ENCODE results near the gene VCL. TPM values are rescaled to one million over a fixed set of nuclear protein-coding genes. Genes with fewer than 3 reads are reported as not detected.

The VCL gene
- total and polyA plus RNA-seq, 9 of the 15 experiments (the other 6 are each of a cell fraction or from before 2014, with no cell fraction given), result 29.8 to 186 (median 76.4) TPM

DNA sequence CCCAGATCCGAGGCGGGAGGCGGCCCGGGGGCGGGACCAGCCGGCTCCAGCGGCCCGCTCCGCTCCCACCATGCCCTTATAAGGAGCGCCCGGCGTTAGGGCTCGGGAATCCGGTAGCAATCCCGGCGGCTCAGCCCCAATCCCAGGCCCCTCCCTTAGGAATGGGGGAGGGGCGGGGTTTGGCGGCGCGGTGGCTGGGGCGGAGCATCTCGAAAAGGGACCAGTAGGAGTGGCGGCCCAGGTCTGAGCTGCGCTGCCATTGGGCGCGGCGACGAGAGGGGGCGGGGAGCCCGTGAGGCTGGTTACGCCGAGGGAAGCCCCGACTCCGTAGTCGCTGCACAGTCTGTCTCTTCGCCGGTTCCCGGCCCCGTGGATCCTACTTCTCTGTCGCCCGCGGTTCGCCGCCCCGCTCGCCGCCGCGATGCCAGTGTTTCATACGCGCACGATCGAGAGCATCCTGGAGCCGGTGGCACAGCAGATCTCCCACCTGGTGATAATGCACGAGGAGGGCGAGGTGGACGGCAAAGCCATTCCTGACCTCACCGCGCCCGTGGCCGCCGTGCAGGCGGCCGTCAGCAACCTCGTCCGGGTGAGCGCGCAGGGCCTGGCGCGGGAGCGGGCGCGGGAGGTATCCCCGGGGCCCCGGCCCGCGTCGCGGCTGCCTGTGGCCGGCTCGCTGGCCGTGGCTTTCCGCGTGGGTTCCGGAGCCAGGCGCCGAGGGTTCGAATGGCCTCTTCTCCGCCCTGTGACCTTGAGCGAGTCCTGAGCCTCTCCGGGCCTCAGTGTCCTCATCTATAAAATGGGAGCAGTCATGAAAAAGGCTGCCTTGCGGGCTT lies at the start of gene VCL (continued):
- TF ChIP-seq, protein P1, sequence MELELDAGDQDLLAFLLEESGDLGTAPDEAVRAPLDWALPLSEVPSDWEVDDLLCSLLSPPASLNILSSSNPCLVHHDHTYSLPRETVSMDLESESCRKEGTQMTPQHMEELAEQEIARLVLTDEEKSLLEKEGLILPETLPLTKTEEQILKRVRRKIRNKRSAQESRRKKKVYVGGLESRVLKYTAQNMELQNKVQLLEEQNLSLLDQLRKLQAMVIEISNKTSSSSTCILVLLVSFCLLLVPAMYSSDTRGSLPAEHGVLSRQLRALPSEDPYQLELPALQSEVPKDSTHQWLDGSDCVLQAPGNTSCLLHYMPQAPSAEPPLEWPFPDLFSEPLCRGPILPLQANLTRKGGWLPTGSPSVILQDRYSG (tag; conservative IDR thresholded peaks at IDR 0.05; ENCODE audit: low read depth), result no peak
- TF ChIP-seq, protein P2, sequence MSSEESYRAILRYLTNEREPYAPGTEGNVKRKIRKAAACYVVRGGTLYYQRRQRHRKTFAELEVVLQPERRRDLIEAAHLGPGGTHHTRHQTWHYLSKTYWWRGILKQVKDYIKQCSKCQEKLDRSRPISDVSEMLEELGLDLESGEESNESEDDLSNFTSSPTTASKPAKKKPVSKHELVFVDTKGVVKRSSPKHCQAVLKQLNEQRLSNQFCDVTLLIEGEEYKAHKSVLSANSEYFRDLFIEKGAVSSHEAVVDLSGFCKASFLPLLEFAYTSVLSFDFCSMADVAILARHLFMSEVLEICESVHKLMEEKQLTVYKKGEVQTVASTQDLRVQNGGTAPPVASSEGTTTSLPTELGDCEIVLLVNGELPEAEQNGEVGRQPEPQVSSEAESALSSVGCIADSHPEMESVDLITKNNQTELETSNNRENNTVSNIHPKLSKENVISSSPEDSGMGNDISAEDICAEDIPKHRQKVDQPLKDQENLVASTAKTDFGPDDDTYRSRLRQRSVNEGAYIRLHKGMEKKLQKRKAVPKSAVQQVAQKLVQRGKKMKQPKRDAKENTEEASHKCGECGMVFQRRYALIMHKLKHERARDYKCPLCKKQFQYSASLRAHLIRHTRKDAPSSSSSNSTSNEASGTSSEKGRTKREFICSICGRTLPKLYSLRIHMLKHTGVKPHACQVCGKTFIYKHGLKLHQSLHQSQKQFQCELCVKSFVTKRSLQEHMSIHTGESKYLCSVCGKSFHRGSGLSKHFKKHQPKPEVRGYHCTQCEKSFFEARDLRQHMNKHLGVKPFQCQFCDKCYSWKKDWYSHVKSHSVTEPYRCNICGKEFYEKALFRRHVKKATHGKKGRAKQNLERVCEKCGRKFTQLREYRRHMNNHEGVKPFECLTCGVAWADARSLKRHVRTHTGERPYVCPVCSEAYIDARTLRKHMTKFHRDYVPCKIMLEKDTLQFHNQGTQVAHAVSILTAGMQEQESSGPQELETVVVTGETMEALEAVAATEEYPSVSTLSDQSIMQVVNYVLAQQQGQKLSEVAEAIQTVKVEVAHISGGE (CRISPR knock-in tag; IDR thresholded peaks at IDR 0.05), result peak in 2 of 3 experiments; percentile 23 to 66; a peak in 1 of 6 replicates
- TF ChIP-seq STAT5B (CRISPR knock-in tag; IDR thresholded peaks at IDR 0.05), result no peak
- no peak for TF ChIP-seq POLR3G (IDR thresholded peaks at IDR 0.05; ENCODE audit: extremely low read depth, insufficient read length, insufficient replicate concordance)
- TF ChIP-seq POLR2H (tag; IDR thresholded peaks at IDR 0.05; ENCODE audit: low read depth), result peak; percentile 97
- TF ChIP-seq, protein P3, sequence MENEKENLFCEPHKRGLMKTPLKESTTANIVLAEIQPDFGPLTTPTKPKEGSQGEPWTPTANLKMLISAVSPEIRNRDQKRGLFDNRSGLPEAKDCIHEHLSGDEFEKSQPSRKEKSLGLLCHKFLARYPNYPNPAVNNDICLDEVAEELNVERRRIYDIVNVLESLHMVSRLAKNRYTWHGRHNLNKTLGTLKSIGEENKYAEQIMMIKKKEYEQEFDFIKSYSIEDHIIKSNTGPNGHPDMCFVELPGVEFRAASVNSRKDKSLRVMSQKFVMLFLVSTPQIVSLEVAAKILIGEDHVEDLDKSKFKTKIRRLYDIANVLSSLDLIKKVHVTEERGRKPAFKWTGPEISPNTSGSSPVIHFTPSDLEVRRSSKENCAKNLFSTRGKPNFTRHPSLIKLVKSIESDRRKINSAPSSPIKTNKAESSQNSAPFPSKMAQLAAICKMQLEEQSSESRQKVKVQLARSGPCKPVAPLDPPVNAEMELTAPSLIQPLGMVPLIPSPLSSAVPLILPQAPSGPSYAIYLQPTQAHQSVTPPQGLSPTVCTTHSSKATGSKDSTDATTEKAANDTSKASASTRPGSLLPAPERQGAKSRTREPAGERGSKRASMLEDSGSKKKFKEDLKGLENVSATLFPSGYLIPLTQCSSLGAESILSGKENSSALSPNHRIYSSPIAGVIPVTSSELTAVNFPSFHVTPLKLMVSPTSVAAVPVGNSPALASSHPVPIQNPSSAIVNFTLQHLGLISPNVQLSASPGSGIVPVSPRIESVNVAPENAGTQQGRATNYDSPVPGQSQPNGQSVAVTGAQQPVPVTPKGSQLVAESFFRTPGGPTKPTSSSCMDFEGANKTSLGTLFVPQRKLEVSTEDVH (IDR thresholded peaks at IDR 0.05; ENCODE audit: low read depth, partially characterized antibody), result no peak
- peak; percentile 53; the same call in 1 of the 2 replicates for TF ChIP-seq ZNF124 (CRISPR knock-in tag; IDR thresholded peaks at IDR 0.05)
- TF ChIP-seq ZNF165 (CRISPR knock-in tag; IDR thresholded peaks at IDR 0.05; ENCODE audit: borderline replicate concordance), result no peak
- TF ChIP-seq ZNF282 (CRISPR knock-in tag; IDR thresholded peaks at IDR 0.05), result peak; percentile 93; the same call in 1 of the 2 replicates
- TF ChIP-seq TFAM (CRISPR knock-in tag; conservative IDR thresholded peaks at IDR 0.05), result no peak
- peak in 1 of 2 experiments; percentile 94; a peak in 2 of 4 replicates for TF ChIP-seq HDAC1 (IDR thresholded peaks at IDR 0.05)
- TF ChIP-seq NFE2L1 (tag; IDR thresholded peaks at IDR 0.05; ENCODE audit: borderline replicate concordance, low read depth), result no peak
- TF ChIP-seq, protein P4, sequence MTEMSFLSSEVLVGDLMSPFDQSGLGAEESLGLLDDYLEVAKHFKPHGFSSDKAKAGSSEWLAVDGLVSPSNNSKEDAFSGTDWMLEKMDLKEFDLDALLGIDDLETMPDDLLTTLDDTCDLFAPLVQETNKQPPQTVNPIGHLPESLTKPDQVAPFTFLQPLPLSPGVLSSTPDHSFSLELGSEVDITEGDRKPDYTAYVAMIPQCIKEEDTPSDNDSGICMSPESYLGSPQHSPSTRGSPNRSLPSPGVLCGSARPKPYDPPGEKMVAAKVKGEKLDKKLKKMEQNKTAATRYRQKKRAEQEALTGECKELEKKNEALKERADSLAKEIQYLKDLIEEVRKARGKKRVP (CRISPR knock-in tag; IDR thresholded peaks at IDR 0.05), result no peak
- TF ChIP-seq, protein P5, sequence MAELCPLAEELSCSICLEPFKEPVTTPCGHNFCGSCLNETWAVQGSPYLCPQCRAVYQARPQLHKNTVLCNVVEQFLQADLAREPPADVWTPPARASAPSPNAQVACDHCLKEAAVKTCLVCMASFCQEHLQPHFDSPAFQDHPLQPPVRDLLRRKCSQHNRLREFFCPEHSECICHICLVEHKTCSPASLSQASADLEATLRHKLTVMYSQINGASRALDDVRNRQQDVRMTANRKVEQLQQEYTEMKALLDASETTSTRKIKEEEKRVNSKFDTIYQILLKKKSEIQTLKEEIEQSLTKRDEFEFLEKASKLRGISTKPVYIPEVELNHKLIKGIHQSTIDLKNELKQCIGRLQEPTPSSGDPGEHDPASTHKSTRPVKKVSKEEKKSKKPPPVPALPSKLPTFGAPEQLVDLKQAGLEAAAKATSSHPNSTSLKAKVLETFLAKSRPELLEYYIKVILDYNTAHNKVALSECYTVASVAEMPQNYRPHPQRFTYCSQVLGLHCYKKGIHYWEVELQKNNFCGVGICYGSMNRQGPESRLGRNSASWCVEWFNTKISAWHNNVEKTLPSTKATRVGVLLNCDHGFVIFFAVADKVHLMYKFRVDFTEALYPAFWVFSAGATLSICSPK (IDR thresholded peaks at IDR 0.05; ENCODE audit: borderline replicate concordance), result no peak
- no peak for TF ChIP-seq ZC3H8 (IDR thresholded peaks at IDR 0.05)
- no peak for TF ChIP-seq ZNF316 (IDR thresholded peaks at IDR 0.05)

Data from K562 (cell line).